Fibroblast of peridontal ligament (primary cell): ENCODE measurements around the gene JPH2.

Experiments used
- DNase-seq: peaks from one replicate; pipeline ENCODE4 v3.0.0-alpha.2; 2010; ENCODE audit errors: extremely low read depth

JPH2 gene

DNA sequence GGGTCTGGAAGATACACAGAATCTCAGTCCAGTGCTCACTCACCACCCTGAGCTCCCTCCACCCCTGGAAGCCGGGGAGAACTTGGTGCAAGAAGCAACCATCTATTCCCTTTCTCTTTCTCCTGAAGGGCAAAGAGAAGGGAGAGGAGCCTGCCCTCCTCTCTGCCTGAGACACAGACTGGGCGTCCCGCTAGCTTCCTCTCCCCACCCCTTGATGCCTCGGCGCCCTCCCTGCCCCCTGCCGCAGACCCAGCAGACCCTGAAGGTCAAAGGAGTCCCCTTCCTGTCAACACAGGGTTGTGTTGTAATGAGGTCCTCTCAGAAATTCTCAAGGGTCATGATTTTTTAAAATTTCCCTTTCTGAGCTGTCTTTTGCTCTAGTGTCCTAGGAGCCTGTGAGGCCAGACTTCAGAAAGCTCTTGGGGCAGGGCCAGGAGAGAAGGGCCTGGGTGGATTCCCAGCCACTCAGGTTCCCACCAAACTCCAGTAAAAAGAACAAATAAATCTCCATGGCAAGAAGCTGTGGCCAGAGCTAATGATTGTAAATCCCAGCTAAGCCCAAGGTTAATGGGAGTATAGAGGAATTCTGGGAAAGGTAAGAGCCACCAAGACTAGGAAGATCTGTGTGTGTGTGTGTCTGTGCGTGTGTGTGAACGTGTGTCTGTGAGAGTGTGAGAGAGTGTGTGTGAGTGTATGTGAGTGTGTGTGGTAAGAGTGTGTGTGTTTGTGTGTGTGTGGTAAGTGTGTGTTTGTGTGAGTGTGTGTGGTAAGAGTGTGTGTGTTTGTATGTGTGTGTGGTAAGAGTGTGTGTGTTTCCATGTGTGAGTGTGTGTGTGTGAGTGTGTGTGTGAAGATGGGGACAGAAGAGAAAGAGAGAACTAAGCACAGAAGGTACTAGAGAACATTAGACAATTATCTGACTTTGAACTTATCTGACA, 1.1 kb upstream of the JPH2 start:
- peak; percentile 39 for DNase-seq

DNA sequence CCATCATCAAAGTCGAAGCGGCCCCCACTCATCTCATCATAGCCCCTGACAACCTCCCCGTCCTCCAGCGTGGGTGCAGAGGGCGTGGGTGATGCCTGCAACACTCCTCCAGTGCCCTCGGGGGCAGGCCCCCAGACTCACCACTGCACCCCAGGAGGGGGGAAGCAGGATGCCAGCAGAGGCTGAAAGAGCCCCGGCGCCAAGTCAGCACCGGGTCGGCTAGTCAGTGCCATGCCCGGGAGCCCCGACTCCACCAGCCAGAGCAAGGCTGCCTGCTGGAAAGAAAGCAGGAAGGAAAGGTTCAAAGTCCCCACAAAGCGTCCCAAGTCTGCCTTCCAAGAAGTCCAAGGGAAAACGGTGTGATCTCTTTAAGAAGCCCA, 324 bp downstream of the JPH2 start:
- no peak for DNase-seq

- DNase-seq = no peak
Observed at GRCh38 chr20:44186201-44186600, 787 bp downstream of the JPH2 start.

DNA sequence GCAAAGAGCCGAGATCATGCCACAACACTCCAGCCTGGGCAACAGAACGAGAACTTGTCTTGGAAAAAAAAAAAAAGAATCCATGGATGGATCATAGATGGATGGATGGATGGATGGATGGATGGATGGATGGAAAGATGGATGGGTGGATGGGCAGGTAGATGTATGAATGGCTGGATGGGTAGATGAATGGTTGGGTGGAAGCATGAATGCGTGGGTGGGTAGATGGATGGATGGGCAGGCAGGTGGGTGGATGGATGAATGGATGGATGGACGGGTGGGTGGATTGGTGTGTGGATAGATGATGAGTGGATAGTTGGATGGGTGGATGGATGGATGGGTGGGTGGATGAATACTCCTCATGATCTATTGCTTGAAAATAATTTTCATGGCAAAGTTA, 1.4 kb downstream of the JPH2 start:
- DNase-seq = no peak

DNA sequence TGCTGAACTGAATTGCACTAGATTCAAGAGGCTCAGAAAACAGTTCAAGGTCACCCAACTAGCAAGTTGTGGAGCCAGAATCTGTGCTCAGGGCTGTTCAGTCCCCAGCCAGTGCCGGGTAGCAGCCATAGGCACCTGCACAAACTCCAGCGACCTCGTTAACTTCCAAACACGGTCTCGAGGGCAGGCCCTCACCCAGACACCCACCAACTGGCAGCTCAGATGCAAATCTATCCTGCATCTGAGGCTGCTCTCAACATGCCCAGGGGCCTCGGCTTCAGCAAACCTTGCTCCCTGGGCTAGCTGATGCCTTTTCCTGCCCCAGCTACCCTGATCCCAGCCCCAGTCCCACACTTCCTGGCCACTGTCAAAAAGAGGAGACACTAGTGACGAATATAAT, 3.7 kb downstream of the JPH2 start:
- no peak for DNase-seq

DNA sequence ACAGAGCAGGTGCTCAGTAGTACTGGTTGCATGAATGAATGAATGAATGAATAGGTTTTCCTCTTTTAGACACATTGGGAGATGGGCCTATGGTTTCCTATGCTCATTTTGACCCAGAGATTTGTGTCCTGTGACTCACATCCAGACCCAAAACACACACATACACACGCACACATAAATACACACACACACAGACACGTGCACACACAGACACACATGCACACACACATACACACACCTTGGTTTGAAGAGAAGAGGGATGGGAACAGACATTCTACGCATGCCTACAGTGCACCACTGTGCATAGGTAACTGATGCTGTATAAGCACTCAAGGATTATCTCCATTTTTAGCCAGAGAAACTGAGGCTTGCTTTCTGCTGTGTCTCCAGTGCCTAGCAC, 4.1 kb downstream of the JPH2 start:
- DNase-seq = no peak

GRCh38 chr20:44182135-44182765, 4.7 kb downstream of the JPH2 start:
- no peak for DNase-seq

- no peak for DNase-seq
Observed at GRCh38 chr20:44181611-44182010, 5.4 kb downstream of the JPH2 start.

- no peak for DNase-seq
Observed at GRCh38 chr20:44180814-44181213, 6.2 kb downstream of the JPH2 start.

- DNase-seq = no peak
Observed at GRCh38 chr20:44176833-44177534, 10.0 kb downstream of the JPH2 start.

DNA sequence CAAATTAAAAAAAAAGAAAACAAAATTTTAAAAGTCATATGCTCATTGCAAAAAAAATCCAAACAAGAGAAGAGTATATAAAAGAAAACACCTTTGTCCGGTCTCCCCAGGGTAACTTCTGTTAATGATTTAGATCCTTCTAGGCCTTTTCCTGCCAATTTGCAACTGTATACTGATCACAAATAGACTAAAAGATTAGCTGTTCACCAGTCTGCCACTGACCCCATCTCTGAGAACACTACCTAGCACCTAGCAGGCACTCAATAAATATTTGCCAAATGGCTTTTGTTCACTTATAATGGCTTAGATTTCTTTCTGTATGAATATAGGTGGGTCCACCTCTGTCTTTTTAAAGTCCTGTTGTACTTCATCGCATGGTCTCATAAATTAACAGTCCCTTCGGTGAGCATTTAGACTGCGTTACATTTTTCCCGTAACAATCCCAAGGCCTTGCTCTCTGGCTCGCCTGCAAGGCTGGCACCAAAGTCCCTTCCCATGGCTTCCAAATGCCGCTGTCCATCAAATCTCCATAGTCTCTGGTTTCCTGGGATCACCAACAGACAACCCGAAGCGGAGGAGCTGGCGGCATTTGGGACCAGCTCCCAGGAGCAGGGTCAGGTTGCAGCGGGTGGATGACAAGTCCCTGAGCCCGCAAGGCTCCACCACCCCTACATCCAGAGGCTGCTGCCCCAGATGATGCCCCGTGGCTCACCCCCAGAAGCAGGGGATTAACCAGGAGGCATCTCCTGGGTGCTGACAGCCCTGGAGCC, 11.8 kb downstream of the JPH2 start:
- no peak for DNase-seq

GRCh38 chr20:44173846-44174245, 13.1 kb downstream of the JPH2 start:
- no peak for DNase-seq

DNA sequence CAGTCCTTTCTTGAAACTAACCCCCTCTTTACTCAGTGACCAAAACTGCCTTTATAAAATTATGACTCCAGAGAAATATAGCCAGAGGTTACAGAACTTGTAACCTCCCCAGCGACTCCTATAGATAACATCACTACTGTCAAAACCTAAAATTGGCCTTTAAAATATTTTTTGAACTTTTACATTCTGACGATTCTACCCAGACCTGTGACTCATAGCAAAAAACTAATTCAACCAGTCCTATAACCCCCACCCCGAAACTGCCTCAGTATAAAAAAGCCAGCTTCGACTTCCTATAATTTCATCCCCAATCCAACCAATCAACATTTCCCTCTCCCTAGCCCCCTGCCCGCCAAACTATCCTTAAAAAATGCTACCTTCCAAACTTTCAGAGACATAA, 13.9 kb downstream of the JPH2 start:
- no peak for DNase-seq

GRCh38 chr20:44172572-44172950, 14.4 kb downstream of the JPH2 start:
- DNase-seq = no peak

- DNase-seq = no peak
Observed at GRCh38 chr20:44171775-44172571, 15.0 kb downstream of the JPH2 start.

DNA sequence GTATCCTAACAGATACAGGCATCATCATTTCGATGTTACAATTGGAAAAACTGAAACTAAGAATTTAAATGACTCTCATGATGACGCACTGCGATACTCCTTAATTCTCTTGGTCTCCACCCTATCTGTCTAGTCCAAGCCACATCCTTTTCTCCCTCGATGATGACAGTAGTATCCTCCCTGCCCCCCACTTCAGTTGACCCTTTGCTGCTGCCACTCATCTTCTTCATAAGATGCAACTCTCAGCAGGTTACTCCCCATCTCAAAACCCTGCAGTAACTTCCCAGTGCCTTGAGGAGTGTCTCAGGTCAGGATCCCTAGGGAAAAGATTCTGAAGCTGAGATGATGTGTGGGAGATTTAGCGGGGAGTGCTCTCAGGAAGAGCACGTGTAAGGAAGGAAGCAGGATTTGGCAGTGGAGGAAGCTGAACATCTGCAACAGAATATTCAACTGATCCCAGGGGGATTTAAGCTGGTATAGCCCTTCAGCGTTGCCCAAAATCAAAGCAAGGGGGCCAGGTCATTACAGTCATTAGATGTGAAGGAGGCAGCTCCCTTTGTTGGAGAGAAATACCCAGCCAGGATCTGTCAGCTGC, 16.1 kb downstream of the JPH2 start:
- DNase-seq = no peak

GRCh38 chr20:44167736-44168135, 19.3 kb downstream of the JPH2 start:
- no peak for DNase-seq

DNA sequence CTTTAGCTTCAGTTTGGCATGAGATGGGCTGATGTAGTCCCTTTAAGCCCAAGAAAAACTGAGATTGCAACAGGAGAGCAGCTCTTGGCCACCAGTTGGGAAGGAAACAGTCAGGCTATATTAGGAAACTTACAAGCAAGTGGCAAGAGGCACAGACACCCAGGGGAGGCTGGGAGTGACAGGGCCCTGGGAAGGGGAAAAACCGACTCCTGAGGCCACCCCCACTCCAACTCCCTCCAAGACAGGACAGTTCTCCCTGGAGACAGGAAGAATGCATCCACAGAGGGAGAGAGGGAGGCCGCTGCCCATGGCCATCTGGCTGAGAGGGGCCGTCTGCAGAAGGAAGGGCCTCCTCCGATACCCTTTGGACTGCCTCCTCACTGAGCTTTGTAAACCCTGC, 20.5 kb downstream of the JPH2 start:
- DNase-seq = peak; percentile 29

DNA sequence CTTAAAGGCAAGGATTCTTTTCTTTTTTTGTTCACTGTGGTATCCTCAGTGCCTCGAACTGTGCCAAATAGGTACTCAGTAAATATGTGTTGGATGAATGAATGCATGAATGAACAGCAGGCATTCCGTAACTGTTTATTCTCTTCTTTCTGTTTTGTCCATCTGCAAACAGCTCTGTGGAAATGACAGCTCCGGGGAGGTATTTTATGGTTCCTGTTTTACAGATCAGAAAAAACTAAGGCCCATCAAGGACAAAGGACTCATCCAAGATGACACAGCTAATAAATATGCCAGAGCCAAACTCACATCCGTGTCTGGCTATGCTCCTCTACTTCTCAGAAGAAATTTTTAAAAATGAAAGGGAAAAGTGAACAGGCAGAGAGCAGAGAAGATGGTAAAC, 21.0 kb downstream of the JPH2 start:
- peak; percentile 15 for DNase-seq

DNA sequence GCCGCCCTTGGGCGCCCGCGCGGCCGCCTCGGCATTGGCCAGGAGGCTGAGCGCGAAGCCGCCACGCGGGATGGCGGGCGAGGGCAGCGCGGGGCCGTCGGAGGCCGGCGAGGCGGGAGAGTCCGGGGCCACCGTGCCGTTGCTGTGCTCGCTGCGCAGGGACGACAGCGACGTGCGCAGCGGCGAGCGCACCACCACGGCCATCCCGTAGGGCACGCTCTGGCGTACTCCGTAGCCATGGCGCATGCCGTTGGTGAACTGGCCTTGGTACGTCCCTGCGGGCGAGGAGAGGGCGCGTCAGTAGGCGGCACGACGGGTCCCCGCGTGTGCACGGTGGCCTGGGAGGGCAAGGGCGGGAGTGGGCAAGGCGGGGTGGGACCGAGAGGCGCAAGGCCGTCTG, 26.9 kb downstream of the JPH2 start:
- DNase-seq = no peak

DNA sequence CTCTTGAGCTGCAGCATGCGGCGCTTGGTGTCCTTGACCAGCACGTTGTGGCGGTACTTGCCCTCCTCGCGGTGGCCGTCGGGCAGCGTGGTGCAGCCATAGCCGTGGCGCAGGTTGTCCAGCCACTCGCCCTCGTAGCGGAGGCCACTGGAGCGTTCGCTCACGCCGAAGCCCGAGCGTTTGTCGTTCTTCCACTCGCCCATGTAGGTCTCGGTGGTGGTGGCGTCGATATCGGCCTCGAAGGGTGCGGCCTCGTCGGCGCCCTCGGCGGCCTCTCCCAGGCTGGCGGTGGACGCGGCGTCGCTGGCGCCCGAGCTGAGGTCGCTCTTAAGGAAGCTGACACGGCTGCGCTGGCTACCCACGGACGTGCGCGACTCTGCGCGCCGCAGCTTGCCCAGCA, 27.3 kb downstream of the JPH2 start:
- no peak for DNase-seq
